ENCODE data around the gene CUTA.

- TF ChIP-seq RAD21 (conservative IDR thresholded peaks at IDR 0.05) (no peak), MXI1 (conservative IDR thresholded peaks at IDR 0.05; ENCODE audit: poor library complexity, severe bottlenecking) (no peak), CTCF (IDR thresholded peaks at IDR 0.05; ENCODE audit: poor library complexity, severe bottlenecking) (peak; percentile 46), SMC3 (conservative IDR thresholded peaks at IDR 0.05; ENCODE audit: poor library complexity) (no peak)
Measured at GRCh38 chr6:33384581-33385020, 33.3 kb downstream of the CUTA start.
